Stimulated activated CD8-positive, alpha-beta memory T cell treated with anti-CD3 and anti-CD28 coated beads, Interleukin-4, amount 100 ng/mL, for 48 hours (primary cell): ENCODE results near the gene CNOT6.
"Not testable (repeated sequence)": the region's sequence is repeated elsewhere in the genome, so short reads cannot be mapped to it uniquely, and the experiment has no call there.

ENCODE experiments used
- DNase-seq: peaks from one replicate; pipeline ENCODE4 v3.0.0-alpha.2; 2020

Gene CNOT6

DNA sequence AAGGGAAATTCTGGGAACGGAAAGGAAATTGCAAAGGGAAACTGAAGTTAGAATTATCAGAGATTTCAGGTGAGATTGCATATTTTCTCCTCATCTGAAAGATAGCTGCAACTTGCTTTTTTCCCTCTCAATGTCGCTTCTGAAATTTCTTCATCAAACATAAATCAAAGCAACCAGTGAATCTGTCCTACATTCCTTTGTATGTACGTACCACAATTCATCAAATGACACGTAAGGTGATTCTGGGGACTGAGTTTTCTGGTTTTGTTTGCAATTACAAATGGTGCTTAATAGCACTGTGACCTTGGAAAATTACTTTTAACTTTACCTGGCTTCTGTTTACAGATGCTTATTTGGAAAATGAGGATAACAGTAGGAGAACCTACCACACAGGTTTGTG, 21.9 kb upstream of the CNOT6 start:
- DNase-seq: no peak

DNA sequence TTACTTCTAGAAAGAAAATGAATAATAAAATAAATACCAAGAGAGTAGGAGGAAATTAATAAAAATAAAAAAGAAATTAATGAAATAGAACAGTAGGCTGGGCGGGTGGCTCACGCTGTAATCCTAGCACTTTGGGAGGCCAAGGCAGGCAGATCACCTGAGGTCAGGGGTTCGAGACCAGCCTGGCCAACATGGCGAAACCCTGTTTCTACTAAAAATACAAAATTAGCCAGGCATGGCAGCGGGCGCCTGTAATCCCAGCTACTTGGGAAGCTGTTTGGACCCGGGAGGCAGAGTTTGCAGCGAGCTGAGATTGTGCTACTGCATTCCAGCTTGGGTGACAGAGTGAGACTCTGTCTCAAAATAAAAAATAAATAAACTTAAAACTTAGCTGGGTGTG, 20.8 kb upstream of the CNOT6 start:
- not testable (repeated sequence) for DNase-seq

DNA sequence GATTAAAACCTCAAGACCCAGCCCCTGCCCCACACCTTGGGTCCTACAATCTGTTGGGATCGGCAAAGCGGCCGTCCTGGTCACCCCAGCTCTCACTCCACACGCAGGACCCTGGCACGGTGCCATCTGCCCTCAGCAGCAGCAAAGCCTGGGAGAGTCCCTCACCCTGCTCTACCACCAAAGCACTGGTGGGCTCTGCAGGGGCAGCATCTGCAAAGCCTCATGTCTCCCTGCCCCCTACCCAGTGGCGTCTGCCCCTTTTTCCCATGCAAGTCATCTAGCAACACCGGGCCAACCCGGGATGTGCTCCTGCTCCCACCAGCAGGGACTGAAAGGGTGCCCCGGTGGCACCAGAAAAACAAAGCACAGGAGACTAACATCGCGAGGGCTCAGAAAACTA, 19.6 kb upstream of the CNOT6 start:
- DNase-seq: no peak

DNA sequence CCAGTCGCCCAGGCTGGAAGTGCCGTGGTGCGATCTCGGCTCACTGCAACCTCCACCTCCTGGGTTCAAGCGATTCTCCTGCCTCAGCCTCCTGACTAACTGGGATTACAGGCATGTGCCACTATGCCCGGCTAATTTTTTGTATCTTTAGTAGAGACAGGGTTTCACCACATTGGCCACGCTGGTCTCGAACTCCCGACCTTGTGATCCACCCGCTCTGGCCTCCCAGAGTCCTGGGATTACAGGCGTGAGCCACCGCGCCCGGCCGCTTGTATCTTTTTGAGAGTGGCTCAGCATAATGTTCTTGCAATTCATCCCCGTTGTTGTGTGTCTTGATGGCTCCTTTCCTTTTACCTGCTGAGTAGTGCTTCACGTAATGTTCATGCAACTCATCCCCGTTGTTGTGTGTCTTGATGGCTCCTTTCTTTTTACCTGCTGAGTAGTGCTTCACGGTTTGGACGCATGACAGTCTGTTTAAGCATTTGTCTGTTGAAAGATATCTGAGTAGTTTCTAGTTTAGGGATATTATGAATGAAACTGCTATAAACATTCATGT, 18.1 kb upstream of the CNOT6 start:
- not testable (repeated sequence) for DNase-seq

DNA sequence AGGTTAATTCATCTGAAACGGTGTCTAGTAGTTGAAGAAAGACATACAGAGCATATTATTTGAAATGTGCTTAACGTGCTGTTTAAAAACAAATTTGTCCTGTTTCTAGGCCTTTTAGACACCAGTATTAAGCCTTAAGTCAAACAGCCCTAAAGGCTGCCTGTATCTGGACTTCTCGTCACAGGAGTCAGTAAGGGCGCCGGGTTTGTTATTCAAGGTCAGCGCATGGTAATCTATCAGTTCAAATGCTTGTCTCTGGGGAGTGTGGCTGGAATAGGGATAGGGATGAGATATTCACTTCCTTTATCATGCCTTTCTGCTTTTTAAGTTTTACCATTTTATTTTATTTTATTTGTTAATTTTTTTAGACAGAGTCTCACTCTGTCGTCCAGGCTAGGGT, 9.4 kb upstream of the CNOT6 start:
- no peak for DNase-seq

DNA sequence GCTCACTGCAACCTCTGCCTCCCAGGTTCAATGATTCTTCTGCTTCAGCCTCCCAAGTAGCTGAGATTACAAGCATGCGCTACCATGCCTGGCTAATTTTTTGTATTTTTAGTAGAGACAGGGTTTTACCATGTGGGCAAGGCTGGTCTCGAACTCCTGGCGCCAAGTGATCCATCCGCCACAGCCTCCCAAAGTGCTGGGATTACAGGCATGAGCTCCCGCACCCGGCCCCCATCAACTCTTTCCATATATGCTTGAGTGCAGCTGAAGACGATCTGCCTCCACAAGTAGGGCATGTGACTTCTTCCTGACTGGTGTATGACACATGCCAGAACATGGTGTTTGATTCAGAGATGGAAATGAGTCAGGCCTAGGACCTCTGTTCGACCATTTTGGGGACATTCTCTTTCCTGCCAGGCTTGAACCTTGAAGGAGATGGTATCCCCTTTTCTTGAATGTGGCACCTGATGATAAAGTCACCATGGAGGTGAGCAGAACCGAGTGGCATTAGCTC, 7.5 kb upstream of the CNOT6 start:
- DNase-seq: no peak

DNA sequence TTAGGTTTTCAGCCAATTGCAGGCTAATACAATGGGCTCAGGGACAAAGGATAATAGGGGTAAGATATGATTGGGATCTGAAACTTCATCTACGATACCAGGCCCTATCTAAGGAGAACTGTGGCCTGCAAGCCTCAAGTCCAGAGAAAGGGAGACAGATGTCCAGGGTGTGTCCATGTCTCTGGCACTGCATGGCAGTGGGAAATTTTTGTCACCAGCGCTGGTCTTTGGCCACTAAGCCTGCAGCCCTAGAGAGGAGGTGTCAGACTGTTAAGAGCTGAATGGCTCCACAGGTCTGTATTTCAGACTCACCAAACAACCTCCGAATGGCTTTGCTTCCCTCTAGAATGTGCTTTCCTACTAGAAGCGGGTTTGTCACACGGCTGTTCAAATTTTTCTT, 6.6 kb upstream of the CNOT6 start:
- DNase-seq: no peak

DNA sequence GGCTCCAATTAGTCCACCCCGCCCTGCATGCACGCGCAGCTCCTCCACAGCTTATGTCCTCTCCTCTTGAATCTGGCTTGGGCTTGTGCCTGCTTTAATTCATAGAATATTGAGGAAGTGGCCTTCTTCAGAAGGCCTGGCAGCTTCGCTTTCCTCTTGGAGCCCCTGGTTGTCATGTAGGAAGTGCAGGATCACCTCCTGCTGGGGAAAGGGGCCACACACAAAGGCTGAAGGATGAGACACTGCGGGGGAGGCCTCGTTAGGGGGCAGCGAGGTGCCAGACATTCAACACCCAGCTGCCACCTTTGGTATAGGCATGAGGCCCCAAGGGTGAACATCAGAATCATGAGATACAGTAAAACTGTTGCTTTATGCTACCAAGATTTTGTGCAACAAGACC, 2.7 kb upstream of the CNOT6 start:
- DNase-seq: no peak

DNA sequence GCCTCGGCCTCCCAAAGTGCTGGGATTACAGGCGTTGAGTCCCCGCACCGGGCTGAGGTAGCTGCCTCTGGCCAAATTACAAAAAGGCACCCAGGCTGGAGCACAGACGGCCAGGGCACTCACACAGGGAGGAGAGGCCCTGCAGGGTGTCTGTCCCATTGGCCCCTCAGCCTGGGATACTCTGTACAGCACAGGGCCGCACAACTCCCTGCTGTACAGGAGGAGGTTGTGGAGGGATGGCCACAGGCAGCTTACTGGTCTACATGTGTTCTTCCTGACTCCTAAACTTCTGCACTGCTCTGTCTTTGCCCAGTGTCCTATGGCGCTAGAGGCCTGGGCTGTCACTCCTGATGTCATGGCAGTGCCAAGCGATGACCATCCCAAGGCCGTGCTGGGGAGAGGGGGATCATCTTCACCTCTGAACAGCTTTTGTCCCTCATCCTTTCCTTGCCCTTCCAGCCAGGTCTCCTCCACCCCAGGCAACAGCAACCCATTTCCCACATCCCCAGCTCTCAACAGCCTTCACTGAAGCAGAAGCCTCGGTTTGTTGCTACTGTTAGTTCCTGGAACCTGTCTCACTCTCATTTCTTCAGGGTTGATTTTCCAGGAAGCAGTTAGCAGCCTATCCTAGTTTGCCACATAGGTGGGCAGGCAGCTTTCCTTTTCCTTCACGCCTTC, 1.8 kb upstream of the CNOT6 start:
- DNase-seq: no peak

DNA sequence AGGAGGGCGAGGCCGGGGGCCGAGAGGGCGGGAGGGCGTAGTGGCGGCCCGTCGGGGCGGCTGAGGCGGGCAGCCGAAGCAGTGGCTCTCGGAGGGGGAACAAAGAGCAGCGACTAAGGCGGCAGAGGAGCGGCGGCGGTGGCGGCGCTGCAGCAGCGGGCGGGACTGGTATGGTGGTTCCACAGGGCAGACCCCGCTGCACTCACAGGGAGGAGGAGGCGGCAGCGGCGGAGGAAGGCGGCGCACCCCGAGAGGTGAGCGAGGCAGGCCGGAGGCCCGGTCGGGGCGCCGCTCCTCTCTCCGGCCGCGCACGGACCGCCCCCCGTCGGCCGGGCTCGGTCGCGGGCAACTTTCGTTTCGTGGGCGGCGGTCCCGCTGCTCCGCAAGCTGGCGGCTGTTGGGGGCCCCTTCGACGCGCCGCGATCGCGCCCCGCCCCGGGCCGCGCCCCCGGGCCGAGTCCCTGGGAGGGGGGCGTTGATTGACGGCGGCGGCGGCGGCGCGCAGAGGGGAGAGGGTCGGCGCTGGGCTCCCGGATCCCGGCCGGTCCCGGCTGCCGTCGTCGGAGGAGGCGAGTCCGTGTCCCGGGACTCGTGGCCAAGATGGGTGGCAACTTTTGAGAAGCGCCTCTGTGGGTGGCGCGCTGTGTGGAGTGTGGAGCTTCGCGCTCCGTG, 467 bp downstream of the CNOT6 start:
- peak; percentile 45 for DNase-seq

DNA sequence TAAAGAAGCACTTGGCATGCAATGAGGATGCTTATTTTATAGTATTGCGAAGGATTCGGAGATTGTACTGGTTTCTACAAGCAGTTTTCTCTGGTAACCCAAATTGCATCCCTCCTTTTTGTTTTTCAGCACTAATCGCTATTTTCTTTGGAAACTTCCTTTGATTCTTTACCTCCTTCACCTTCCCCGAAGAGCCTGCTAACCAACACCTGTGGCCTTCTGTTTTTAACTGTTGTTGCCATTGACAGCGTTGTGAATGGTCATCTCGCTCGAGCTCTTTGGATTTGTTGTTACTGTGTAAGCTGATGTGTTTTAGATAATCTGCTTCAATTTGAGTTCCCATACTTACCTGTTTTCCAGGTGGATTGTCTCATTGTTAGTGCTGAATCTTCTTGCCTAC, 1.1 kb downstream of the CNOT6 start:
- DNase-seq: no peak

DNA sequence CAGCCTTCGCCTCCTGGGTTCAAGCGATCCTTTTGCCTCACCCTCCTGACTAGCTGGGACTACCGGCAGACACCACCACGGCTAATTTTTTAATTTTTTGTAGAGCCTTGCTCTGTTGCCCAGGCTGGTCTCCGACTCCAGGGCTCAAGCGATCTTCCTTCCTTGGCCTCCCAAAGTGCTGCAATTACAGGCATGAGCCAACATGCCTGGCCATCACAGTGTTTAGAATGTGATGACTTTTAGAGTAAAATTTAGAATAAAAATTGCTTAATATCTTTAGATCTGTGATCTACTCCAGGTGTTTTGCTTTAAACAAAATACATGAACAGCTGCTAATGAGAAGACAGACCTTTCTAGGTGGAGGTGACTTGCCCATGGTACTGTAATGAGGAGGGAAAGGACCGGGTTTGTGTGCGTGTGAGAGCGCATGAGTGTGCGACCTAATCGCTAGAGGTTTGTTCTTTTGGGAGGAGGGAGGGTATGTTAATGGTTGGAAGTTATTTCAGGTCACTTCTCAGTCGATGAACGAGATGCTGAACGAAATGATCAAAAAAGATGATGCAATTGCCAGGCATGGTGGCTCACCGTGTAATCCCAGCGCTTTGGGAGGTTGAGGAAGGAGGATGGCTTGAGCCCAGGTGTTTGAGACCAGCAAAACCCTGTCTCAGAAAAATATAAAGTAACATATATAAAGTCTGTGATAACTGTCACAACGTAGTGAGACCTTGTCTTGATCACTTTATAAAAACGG, 2.0 kb downstream of the CNOT6 start:
- no peak for DNase-seq

DNA sequence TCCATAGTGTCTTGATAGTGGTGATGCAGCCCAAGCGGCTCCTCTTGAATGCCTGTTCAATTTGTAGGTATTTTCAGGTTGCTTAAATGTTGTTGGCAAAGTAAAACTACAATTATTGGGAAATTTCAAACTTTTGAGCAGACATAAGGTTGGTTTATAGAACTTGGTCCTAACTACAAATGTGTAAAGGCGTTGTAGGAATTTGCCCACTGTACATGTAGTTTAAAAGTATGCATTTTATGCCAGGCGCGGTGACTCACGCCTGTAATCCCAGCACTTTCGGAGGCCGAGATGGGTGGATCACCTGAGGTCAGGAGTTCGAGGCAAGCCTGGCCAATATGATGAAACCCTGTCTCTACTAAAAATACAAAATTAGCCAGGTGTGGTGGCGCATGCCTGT, 2.6 kb downstream of the CNOT6 start:
- not testable (repeated sequence) for DNase-seq

DNA sequence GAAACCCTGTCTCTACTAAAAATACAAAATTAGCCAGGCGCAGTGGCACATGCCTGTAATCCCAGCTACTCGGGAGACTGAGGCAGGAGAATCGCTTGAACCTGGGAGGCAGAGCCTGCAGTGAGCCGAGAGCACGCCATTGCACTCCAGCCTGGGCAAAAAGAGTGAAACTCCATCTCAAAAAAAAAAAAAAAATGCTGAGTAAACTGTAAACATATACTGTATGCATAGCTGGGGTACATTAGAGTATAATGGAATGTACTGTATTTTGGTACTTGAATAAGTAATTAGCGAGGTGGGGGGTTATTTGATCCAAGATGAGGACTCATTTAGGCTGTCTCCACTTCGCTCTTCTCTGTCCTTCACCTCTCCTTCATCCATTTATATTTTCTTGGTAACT, 3.7 kb downstream of the CNOT6 start:
- not testable (repeated sequence) for DNase-seq

DNA sequence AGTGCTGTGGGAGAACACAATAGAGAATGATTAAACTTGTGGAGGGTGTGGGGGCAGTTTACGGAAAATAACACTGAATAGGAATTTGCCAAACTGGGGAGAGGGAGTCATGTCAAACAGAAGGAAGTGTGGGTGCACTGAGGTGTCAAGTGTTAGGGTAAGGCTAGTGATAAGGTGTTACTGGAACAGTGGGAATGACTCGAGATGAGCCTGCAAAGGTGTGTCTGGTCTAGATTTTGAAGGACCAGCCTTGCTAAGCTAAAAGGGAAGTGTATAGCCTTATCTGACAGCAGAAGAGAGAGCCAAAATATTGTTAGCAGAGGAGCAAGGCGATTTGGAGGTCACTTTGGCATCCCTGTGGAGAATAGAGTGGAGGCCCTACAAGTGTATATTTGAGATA, 4.2 kb downstream of the CNOT6 start:
- DNase-seq: no peak

DNA sequence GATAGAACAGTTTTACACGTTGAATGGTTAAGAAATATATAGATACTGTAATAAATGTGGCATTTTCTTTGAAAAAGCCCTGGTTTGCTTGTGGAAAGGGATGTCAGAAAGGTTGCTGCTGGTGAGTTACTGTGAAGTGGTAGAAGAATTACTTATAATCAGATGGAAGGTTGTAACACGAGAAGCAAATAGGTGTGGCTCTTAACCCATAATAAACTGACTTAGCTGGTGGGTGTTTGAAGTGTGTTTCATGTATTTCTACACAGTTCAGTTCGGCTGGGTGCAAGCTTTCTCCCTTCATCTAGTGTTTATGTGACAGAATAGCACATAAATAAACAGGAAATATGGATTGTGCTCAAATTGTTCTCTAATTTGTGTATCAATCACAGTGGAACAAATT, 5.5 kb downstream of the CNOT6 start:
- DNase-seq: no peak

DNA sequence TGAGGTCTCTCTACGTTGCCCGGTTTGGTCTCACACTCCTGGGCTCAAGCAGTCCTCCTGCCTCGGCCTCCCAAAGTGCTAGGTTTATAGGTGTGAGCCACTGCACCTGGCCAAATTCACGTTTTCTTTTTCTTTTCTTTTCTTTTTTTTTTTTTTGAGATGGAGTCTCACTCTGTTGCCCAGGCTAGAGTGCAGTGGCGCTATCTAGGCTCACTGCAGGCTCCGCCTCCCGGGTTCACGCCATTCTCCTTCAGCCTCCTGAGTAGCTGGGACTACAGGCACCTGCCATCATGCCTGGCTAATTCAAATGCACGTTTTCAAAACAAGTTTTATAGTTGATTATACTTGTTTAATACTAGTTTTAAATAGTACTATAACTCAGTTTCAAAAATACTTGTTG, 6.1 kb downstream of the CNOT6 start:
- DNase-seq: not testable (repeated sequence)

DNA sequence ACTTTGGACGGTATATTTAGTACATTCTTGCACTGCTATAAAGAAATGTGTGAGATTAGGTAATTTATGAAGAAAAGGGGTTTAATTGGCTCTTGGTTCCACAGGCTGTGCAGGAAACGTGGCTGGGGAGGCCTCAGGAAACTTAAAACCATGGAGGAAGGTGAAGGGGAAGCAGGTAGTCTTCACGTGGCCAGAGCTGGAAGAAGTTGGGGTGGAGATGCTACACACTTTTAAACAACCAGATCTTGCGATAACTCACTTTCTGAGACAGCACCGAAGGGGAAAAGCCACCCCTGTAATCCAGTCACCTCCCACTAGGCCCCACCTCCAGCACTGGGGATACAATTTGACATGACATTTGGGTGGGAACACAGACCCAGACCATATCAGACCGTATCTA, 13.5 kb downstream of the CNOT6 start:
- no peak for DNase-seq

DNA sequence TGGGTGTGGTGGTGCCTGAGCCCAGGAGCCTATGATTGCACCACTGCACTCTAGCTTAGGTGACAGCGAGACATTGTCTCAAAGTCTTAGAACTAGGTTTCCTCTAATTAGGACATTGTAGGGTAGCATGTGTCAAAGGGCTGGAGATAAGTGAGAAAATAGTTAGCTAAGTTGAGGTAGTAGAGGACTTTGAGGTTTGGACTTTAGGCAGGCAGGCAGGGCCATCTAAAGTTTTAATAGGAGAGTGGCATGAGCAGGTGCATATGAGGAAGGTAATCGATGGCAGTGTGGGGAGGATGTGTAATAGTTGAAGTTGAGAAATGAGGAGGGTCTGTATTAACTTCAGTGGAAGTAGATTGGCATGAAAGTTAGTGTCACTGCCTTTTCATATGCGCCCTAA, 21.1 kb downstream of the CNOT6 start:
- no peak for DNase-seq

DNA sequence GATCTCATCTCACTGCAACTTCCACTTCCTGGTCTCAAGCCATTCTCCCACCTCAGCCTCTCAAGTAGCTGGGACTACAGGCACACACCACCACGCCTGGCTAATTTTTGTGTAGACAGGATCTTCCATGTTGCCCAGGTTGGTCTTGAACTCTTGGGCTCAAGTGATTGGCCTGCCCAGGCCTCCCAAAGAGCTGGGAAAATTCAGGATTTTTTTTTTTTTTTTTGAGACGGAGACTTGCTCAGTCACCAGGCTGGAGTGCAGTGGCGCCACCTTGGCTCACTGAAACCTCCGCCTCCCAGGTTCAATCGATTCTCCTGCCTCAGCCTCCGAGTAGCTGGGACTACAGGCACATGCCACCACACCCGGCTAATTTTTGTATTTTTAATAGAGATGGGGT, 21.8 kb downstream of the CNOT6 start:
- not testable (repeated sequence) for DNase-seq

DNA sequence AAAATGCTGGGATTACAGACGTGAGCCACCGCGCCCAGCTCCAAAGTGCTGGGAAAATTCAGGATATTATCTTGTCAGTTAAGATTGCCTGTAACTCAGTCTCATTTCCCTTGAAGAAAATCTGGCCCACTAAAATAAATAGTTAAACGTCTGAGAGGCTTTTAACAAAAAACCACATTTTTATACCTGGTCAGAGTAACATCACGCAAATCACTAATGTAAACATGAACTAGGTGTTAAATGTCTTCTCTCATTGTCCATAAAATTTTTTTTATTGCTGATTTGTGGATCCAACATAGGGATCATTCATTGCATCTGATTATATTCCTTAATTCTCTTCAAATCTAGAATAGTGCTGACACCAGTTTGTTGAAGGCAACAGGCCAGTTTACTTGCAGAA, 22.3 kb downstream of the CNOT6 start:
- DNase-seq: no peak

DNA sequence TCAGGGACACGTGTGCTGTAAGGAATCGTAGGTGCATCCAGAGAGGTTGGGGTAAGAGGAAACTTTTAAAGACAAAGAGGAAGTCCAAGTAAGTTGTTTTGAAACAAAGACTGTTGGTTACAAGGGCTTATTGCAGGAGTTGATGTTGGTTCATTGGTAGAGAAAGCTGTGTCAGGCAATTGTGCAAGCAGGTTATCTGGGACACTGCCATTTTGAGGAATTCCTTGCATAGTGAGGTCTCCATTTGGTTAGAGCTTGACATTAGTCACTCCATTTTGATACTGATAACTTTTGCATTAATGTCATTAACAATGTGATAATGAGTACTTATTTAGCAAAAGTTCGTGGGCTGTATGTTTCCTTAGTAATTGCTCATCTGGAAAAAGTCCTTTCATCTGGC, 24.9 kb downstream of the CNOT6 start:
- DNase-seq: no peak

DNA sequence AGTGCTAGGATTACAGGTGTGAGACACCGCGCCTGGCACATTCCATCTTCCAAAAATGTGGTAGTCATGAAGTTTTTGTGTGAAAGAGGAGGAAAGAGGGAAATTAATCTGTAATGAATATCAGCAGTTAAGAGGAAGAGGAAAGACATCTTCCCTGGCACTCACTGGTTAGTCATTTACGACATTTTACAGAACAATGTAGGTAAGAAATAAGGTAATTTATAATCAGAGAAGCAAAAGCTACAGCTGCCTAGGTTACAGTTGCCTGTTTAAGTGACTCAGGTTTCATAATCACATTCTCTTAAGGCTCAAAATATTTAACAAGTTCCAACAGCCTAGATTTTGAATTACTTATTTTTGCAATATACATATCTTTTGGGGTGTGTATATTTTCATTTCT, 26.9 kb downstream of the CNOT6 start:
- no peak for DNase-seq

DNA sequence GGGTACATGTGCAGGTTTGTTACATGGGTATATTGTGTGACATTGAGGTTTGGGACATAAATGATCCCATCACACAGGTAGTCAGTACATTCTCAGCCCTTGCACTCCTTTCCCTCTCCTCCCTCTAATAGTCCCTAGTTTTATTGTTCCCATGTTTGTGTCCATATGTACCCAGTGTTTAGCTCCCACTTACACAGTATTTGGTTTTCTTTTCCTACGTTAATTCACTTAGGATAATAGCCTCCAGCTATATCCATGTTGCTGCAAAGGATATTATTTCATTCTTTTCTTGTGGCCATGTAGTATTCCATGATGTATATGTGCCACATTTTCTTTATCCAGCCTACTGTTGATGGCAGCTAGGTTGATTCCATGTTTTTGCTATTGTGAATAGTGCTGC, 27.4 kb downstream of the CNOT6 start:
- DNase-seq: no peak
